SIG-M5 treated with dmso at 0.1 percent for 504 hours (cell line): Measurements from ENCODE around the gene RPTOR.
"Not testable (repeated sequence)": the region's sequence is repeated elsewhere in the genome, so short reads cannot be mapped to it uniquely, and the experiment has no call there.

Source experiments
- DNase-seq: peaks from one replicate; lab custom pipeline; 2025; ENCODE audit not compliant: unreplicated experiment; lab: John Stamatoyannopoulos, UW

Gene RPTOR

GRCh38 chr17:80761110-80761871 is 216.7 kb downstream of the RPTOR start:
- DNase-seq: no peak

- DNase-seq: no peak
Measured at GRCh38 chr17:80762076-80762475, 217.4 kb downstream of the RPTOR start.

- no peak for DNase-seq
Measured at GRCh38 chr17:80763293-80763867, 218.7 kb downstream of the RPTOR start.

GRCh38 chr17:80764627-80765145 is 220.0 kb downstream of the RPTOR start:
- not testable (repeated sequence) for DNase-seq

- DNase-seq: no peak
Measured at GRCh38 chr17:80765241-80765961, 220.8 kb downstream of the RPTOR start.

- no peak for DNase-seq
Measured at GRCh38 chr17:80766290-80766855, 221.7 kb downstream of the RPTOR start.

GRCh38 chr17:80768389-80768788 is 223.8 kb downstream of the RPTOR start:
- DNase-seq: no peak

GRCh38 chr17:80768936-80769335 is 224.3 kb downstream of the RPTOR start:
- no peak for DNase-seq

GRCh38 chr17:80769516-80769915 is 224.9 kb downstream of the RPTOR start:
- no peak for DNase-seq

- no peak for DNase-seq
Measured at GRCh38 chr17:80769936-80770625, 225.4 kb downstream of the RPTOR start.

- no peak for DNase-seq
Measured at GRCh38 chr17:80770881-80771611, 226.4 kb downstream of the RPTOR start.

- no peak for DNase-seq
Measured at GRCh38 chr17:80771612-80772005, 227.0 kb downstream of the RPTOR start.

- DNase-seq: no peak
Measured at GRCh38 chr17:80772906-80773242, 228.2 kb downstream of the RPTOR start.

GRCh38 chr17:80773243-80773991 is 228.8 kb downstream of the RPTOR start:
- DNase-seq: no peak

- DNase-seq: no peak
Measured at GRCh38 chr17:80774146-80774545, 229.5 kb downstream of the RPTOR start.

- no peak for DNase-seq
Measured at GRCh38 chr17:80774643-80775281, 230.1 kb downstream of the RPTOR start.

GRCh38 chr17:80775863-80776262 is 231.2 kb downstream of the RPTOR start:
- DNase-seq: no peak

GRCh38 chr17:80777274-80777673 is 232.6 kb downstream of the RPTOR start:
- no peak for DNase-seq

GRCh38 chr17:80778716-80779115 is 234.1 kb downstream of the RPTOR start:
- DNase-seq: no peak
